Skeletal muscle satellite cell (primary cell): Measurements from ENCODE around the gene SMYD3.

Source experiments
- H3K27me3 ChIP-seq: 2 replicates; pipeline ENCODE4 v1.7.0; 2013; ENCODE audit warnings: low read length; ENCODE audit not compliant: control insufficient read depth, insufficient read depth
- H3K36me3 ChIP-seq: 2 replicates; pipeline ENCODE4 v1.7.0; 2013; ENCODE audit warnings: mild to moderate bottlenecking, control low read depth, low read length; ENCODE audit not compliant: insufficient read depth
- H3K4me1 ChIP-seq: 2 replicates; pipeline ENCODE4 v1.7.0; 2013; ENCODE audit warnings: low read length; ENCODE audit not compliant: control insufficient read depth, insufficient read depth
- H3K4me2 ChIP-seq: 2 replicates; pipeline ENCODE4 v1.7.0; 2013; ENCODE audit warnings: mild to moderate bottlenecking, low read length
- H3K4me3 ChIP-seq: 2 replicates; pipeline ENCODE4 v1.7.0; 2013; ENCODE audit warnings: low read length
- H3K9ac ChIP-seq: 2 replicates; pipeline ENCODE4 v1.7.0; 2013; ENCODE audit warnings: mild to moderate bottlenecking, low read depth, low read length, moderate library complexity
- H3K9me3 ChIP-seq: replicated peaks from 2 replicates; pipeline ENCODE4 v1.7.0; 2013; ENCODE audit warnings: mild to moderate bottlenecking, control low read depth, low read length

Gene SMYD3

GRCh38 chr1:245843101-245843500 lies 664.0 kb downstream of the SMYD3 start:
- Histone ChIP-seq H3K36me3 (no peaks in the 10 kb centered on the region), H3K9ac (no peak overlapping the region), H3K9me3 (no peaks in the 10 kb centered on the region), H3K4me3 (no peak overlapping the region), H3K4me1 (peaks cover 1% of the 10 kb centered on the region), H3K4me2 (no peak overlapping the region), H3K27me3 (no peaks in the 10 kb centered on the region)

DNA sequence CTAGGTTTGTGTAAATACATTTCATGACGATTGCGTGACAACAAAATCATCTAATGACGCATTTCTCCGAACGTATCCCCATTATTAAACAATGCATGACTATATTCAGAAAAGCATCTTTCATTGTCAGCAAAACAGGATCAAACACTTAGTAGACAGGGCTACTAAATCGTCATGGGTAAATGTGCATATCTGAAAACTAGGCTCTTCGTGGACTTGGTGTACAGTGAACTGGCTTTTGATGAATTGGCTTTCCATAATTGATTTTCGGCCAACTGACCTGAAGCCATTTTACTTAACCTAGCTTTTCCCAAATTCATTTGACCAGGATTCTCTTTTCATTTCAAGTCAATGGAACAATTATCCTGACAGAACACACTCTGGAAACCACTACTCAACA lies 665.0 kb downstream of the SMYD3 start:
- peaks cover 8% of the 10 kb centered on the region for H3K4me1 ChIP-seq
- no peak overlapping the region for H3K9ac ChIP-seq
- H3K9me3 ChIP-seq = no peaks in the 10 kb centered on the region
- H3K4me3 ChIP-seq = no peak overlapping the region
- H3K4me2 ChIP-seq = no peak overlapping the region
- no peaks in the 10 kb centered on the region for H3K36me3 ChIP-seq
- H3K27me3 ChIP-seq = no peaks in the 10 kb centered on the region

DNA sequence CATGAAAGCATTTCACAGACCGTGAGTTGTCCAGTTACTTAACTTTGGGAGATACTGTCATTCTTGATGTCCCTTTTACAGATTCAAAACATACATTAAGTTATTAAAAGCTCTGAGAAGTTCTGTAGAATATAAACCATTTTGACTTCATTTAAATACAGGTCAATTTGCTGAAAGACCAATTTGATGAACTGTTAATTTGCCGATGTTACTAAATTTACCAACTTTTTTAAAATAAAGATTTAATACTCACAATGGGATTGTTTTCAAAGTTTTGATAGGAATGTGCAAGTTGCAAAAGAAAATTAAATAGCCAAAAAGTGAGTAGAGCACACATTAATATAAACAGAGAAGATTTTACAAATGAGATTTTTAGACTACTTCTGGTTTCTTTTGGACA lies 666.1 kb downstream of the SMYD3 start:
- Histone ChIP-seq H3K27me3 (no peaks in the 10 kb centered on the region), H3K36me3 (no peaks in the 10 kb centered on the region), H3K4me2 (no peak overlapping the region), H3K4me3 (no peak overlapping the region), H3K9me3 (no peaks in the 10 kb centered on the region), H3K9ac (no peak overlapping the region), H3K4me1 (peaks cover 8% of the 10 kb centered on the region)

DNA sequence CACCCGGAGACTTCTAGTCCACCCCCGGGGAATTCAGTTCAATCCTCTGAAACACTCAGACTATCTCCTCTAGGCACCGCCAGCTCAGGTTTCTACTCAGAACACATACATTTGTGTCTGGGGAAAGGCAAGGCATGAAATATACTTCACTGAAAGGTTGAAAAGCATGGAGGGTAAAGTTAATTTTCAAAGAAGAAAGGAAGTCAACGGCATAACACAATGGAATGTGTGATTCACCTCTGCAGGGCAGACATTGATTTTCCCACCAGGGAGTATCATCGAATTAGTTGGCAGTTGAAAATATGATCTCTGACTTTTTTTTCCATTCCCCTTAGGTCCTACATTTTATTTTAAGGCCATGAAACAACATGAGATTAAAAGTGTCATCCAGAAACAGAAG lies 669.4 kb downstream of the SMYD3 start:
- no peaks in the 10 kb centered on the region for H3K27me3 ChIP-seq
- no peak overlapping the region for H3K9ac ChIP-seq
- H3K36me3 ChIP-seq = no peaks in the 10 kb centered on the region

DNA sequence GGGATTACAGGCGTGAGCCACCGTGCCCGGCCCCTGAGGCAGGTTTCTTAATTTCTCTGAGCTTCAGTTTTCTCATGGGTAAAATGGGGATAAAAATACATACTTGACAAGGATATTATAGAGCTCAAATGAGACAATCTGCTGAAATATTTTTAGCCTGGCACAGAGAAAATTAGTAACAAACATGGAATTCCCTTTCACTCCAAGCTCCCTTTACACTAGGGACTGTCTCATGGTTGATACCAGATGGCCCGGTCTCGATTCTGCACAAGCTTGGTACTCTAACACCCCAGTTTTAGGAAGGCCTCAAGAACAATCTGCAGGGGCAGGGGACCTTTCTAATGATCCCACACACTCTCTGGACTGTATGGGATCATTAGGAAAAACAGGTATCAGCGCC lies 671.7 kb downstream of the SMYD3 start:
- no peaks in the 10 kb centered on the region for H3K36me3 ChIP-seq
- no peaks in the 10 kb centered on the region for H3K9me3 ChIP-seq
- H3K9ac ChIP-seq = no peak overlapping the region
- H3K4me2 ChIP-seq = no peak overlapping the region
- H3K4me1 ChIP-seq = peaks cover 8% of the 10 kb centered on the region
- no peak overlapping the region for H3K4me3 ChIP-seq
- H3K27me3 ChIP-seq = no peaks in the 10 kb centered on the region

More for the DNA sequence above, 669.4 kb downstream of the SMYD3 start:
- Histone ChIP-seq H3K4me1 (peaks cover 8% of the 10 kb centered on the region), H3K4me2 (no peak overlapping the region), H3K4me3 (no peak overlapping the region), H3K9me3 (no peaks in the 10 kb centered on the region)

- H3K9ac ChIP-seq = no peak overlapping the region
- H3K36me3 ChIP-seq = no peaks in the 10 kb centered on the region
- no peaks in the 10 kb centered on the region for H3K9me3 ChIP-seq
- peaks cover 8% of the 10 kb centered on the region for H3K4me1 ChIP-seq
- no peak overlapping the region for H3K4me3 ChIP-seq
- H3K27me3 ChIP-seq = no peaks in the 10 kb centered on the region
- no peak overlapping the region for H3K4me2 ChIP-seq
These were observed 673.1 kb downstream of the SMYD3 start for GRCh38 chr1:245834002-245834401.

- peaks cover 5% of the 10 kb centered on the region for H3K4me1 ChIP-seq
- no peaks in the 10 kb centered on the region for H3K36me3 ChIP-seq
- H3K27me3 ChIP-seq = no peaks in the 10 kb centered on the region
- H3K4me2 ChIP-seq = no peak overlapping the region
- H3K9me3 ChIP-seq = no peaks in the 10 kb centered on the region
- no peak overlapping the region for H3K4me3 ChIP-seq
- H3K9ac ChIP-seq = no peak overlapping the region
These were observed 674.1 kb downstream of the SMYD3 start for GRCh38 chr1:245832771-245833527.

DNA sequence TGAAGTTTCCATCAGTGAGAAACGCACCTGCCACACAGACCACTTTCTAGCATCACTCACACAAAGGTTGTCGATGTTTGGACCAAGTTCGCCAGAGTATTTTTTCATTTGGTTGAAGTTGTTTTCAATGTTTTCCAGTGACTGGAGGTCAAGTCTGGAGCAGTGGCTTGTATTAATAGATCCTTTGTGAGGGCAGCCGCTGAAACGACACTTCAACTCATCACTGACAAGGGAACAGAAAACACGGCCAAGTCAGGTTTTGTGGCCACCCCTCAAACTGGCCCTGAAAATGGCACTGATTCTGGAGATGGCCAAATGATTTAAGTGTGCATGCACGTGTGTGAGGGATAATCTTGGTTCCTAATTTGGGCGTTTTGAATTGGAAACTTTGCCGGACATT lies 675.6 kb downstream of the SMYD3 start:
- Histone ChIP-seq H3K4me1 (no peaks in the 10 kb centered on the region), H3K9ac (no peak overlapping the region), H3K36me3 (no peaks in the 10 kb centered on the region), H3K9me3 (no peaks in the 10 kb centered on the region), H3K27me3 (no peaks in the 10 kb centered on the region), H3K4me3 (no peak overlapping the region), H3K4me2 (no peak overlapping the region)

- H3K9me3 ChIP-seq = no peaks in the 10 kb centered on the region
- H3K4me3 ChIP-seq = no peak overlapping the region
- no peak overlapping the region for H3K4me2 ChIP-seq
- no peaks in the 10 kb centered on the region for H3K36me3 ChIP-seq
- H3K9ac ChIP-seq = no peak overlapping the region
- no peaks in the 10 kb centered on the region for H3K27me3 ChIP-seq
- no peaks in the 10 kb centered on the region for H3K4me1 ChIP-seq
These were observed 677.3 kb downstream of the SMYD3 start for GRCh38 chr1:245829826-245830225.

DNA sequence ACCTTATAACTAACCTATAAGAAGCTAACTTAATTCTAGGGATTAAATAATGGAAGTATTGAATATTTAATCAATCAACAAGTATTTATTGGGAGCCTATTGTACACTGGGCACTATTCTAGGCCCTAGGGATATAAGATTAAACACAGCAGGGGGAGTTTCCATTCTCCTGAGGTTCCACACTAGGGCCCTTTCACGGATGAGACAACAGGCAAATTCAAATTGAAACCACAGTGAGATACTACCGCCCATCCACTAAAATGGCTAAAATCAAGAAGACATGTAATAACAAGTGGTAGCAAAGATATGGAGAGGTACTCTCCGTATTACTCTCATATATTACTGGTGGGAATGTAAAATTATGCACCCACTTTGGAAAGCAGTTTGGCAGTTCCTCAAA lies 677.9 kb downstream of the SMYD3 start:
- no peaks in the 10 kb centered on the region for H3K4me1 ChIP-seq
- H3K27me3 ChIP-seq = no peaks in the 10 kb centered on the region
- H3K4me2 ChIP-seq = no peak overlapping the region
- no peak overlapping the region for H3K9ac ChIP-seq
- H3K9me3 ChIP-seq = no peaks in the 10 kb centered on the region
- H3K4me3 ChIP-seq = no peak overlapping the region
- H3K36me3 ChIP-seq = no peaks in the 10 kb centered on the region

GRCh38 chr1:245827301-245827700 lies 679.8 kb downstream of the SMYD3 start:
- Histone ChIP-seq H3K27me3 (no peaks in the 10 kb centered on the region), H3K9ac (no peak overlapping the region), H3K36me3 (no peaks in the 10 kb centered on the region), H3K4me2 (no peak overlapping the region), H3K4me3 (no peak overlapping the region), H3K9me3 (no peaks in the 10 kb centered on the region), H3K4me1 (peaks cover 11% of the 10 kb centered on the region)

- no peak overlapping the region for H3K9ac ChIP-seq
- H3K4me2 ChIP-seq = no peak overlapping the region
- H3K27me3 ChIP-seq = no peaks in the 10 kb centered on the region
- H3K9me3 ChIP-seq = no peaks in the 10 kb centered on the region
- H3K4me1 ChIP-seq = peaks cover 11% of the 10 kb centered on the region
- H3K36me3 ChIP-seq = no peaks in the 10 kb centered on the region
- no peak overlapping the region for H3K4me3 ChIP-seq
These were observed 681.8 kb downstream of the SMYD3 start for GRCh38 chr1:245825128-245825901.
